ENCODE results near the gene SNX22. TPM values are rescaled to one million over a fixed set of nuclear protein-coding genes. Genes with fewer than 3 reads are reported as not detected.

SNX22 gene
- total RNA-seq, 1 donor from 2014 or later = 4.1 TPM

- DNase-seq (ENCODE audit: low spot score) = no peak
Measured at GRCh38 chr15:64134345-64134829, 17.1 kb upstream of the SNX22 start.

- no peak for DNase-seq (ENCODE audit: low spot score)
Measured at GRCh38 chr15:64136347-64136746, 15.2 kb upstream of the SNX22 start.

DNA sequence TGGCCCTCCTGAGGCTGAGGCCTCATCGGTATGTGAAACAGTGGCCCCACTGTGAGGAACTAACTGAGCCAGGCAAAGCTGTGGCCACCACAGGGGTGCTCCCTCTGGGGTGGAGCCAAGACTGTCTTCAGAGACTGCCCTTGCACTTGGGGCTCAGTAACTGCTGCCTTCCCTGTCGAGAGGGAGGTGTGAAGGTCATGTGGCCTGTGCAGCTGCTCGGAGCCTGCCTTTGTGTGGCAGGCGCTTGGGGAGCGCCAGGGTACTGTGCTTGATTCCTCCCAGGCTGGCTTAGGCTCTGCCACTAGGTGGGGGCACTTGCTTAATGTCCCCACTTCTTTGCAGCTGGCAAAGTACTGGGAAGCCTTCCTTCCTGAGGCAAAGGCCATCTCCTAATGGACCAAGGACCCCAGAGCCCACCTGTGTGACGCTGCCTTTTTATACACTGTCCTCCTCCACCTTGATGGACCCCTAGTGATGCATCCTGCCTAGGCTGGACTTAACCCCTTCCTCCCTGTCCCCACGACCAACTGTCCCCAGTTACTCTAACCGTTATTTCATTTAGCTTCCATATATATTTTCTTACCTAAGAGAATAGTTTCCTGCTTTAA lies 14.2 kb upstream of the SNX22 start:
- DNase-seq (ENCODE audit: low spot score) = no peak

DNA sequence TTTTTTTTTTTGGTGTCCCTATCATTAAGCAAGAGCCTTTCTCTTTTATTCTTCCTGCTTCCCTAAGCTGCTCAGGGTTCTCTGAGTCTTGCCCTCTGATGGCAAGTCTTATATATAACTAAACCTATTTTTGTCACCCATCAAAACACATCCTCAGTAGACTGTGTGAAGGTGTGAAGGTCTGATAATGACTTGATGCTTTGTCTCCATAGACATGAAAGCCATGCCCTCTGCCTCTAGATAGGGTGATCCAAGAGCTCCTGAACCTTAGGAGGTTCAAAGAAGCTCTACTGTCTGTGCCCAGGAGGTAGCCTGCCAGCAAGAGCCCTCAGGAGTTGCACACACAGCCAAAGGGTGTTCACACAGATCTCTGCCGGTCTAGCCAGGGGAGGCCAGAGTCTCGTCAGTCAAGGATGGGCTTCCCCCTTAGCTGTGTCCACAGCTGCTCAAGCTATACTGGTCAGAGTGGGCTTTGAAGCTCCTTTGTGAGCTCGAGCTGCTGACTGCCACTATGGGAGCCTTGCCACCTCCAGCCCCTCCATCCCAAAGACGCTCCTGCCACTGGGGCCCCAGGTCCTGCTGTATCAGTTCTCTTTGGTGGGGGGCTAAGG lies 13.1 kb upstream of the SNX22 start:
- DNase-seq (ENCODE audit: low spot score) = no peak

DNA sequence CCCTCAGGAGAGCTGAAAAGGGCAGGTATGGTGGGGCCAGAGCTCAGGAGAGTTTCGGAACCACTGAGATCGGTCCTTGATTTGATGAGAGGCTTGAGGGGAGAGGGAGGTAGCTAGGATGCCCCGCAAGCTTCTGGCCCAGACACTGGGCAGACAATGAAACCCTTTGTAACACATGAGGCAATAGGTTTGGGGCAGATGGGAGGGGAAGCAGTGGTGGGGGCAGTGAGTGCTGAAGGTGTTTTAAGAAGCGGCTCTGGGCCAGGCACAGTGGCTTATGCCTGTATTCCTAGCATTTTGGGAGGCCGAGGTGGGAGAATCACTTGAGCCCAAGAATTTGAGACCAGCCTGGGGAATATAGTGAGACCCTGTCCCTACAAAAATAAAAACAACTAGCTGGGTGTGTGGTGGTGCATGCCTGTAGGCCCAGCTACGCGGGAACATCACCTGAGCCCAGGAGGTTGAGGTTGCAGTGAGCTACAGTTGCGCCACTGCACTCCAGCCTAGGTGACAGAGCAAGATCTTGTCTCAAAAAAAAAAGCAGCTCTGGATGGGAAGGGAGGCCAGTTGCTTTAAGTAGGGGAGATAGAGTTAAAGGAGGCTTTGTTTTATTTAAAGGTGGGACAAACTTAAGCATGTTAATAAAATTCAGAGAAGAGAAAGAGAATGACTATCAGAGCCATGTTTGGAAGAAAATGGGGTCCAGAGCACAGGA lies 9.6 kb upstream of the SNX22 start:
- no peak for DNase-seq (ENCODE audit: low spot score)

DNA sequence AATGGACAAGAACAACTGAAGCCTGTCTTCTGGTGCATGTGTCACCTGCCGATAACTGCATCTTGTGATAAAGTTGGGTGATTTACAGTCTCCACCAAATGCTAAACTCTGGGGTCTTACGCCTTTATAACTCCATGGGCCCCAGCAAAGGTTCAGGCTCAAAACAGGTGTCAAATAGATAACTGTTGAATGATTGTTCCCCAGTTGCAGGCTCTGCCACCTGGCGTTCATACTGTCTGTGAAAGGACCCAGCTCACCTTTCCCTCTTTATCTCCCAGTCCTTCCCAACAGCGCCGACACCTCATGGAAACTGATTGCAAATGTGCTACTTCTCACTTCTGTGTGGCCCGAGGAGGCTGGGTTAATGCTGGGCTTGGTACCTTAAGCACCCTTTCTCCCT lies 8.3 kb upstream of the SNX22 start:
- no peak for DNase-seq (ENCODE audit: low spot score)

DNA sequence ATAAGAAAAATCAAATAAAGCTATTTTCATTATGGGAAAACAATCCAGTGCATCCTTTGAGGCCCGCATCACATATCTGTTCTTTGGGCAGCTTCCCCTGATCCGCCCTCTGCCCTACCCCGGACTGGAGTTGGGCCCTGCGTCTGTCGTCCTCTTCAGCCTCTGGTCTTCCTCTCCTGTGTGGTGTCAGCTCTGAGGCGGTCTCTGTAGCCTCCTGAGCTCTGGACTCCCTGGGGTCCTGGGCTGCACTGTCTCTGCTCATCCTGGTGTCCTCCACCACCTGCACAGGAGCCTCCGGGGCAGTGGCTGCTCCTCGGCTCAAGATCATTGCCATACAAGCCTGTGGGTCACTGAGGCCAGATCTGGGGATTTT lies 7.4 kb upstream of the SNX22 start:
- no peak for DNase-seq (ENCODE audit: low spot score)

- DNase-seq (ENCODE audit: low spot score) = no peak
Measured at GRCh38 chr15:64144565-64145281, 6.8 kb upstream of the SNX22 start.

DNA sequence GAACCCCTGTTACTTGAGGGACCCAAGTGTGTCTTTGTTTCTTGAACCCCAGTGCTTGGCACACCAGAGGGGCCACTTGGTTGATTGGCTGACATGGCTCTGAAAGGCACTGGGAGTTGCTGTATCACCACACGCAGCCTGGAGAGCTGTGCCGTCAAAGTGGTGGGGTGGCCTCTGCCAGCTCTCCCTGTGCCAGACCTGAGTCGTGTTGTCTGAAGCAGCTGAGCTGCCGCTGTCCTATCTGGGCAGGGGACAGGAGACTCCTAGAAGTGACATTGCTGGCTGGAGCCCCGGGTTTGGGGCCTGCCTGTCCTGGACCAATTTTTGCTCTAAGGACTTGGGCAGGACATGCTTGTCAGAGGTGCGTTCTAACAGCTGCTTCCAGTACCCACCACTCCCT lies 5.5 kb upstream of the SNX22 start:
- no peak for DNase-seq (ENCODE audit: low spot score)

DNA sequence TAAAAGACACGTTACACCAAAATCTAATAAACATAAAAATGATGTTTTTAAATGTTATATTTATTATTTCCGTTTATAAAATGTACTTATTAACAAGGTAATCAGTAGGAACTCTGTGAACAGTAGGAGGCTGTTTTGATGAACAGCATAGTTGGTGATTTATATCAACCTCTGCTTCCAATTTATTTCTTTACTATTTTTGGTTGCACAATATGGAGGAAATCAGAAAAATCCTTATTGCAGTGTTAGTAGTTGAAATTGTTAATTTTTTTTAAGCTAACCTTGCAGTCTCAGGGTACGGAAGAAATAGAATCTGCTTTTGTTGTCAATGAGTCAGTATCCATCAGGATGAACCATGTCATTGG lies 5.0 kb upstream of the SNX22 start:
- DNase-seq (ENCODE audit: low spot score) = no peak

- DNase-seq (ENCODE audit: low spot score) = no peak
Measured at GRCh38 chr15:64146885-64147681, 4.4 kb upstream of the SNX22 start.

DNA sequence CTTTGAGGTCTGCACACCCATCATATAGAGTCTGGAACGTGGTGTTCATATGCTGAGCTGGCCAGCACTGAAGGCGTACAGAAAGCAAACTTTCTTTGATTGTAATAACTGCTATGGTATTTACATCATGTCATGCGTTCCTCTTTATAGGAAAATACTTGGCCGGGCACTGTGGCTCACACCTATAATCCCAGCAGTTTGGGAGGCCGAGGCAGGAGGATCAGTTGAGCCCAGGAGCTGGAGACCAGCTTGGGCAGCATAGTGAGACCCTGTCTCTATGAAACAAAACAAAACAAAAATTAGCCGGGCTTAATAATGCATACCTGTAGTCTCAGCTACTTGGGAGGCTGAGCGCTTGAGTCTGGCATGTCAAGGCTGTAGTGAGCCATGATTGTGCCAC lies 3.4 kb upstream of the SNX22 start:
- no peak for DNase-seq (ENCODE audit: low spot score)

GRCh38 chr15:64148581-64148980 lies 3.0 kb upstream of the SNX22 start:
- DNase-seq (ENCODE audit: low spot score) = no peak

GRCh38 chr15:64149424-64149823 lies 2.1 kb upstream of the SNX22 start:
- DNase-seq (ENCODE audit: low spot score) = no peak

DNA sequence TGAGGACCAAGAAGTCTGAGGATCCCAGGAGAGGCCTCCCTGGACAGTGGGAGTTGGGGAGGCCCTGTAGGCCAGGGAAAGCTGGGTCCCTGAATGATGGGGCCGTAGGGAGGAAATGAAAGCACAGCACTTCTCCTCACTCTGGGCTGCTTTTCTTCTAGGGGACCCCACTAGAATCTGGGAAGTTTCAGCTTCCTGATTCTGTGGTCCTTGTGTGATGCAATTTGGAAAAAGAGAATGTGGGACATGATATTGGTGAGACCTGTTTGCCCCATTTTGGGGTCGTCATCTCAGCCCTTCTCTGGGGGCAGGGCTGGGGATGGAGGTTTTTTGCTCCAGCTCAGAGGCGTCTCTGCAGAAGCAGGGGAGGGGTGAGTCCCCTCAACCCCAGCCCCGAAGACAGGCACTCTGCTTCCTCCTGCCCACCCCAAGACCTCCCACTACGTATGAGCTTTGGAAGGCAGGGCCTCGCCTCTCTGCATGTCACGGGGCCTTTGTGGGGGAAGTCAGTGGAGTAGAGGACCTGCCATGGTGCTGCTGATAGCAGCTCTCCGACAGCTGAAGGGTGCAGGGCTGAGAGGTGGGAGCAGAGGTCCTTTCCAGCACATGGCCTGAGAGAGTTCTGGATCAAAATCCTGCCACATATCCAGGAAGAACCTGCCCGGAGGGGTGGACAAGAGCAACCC lies 1.5 kb upstream of the SNX22 start:
- no peak for DNase-seq (ENCODE audit: low spot score)

DNA sequence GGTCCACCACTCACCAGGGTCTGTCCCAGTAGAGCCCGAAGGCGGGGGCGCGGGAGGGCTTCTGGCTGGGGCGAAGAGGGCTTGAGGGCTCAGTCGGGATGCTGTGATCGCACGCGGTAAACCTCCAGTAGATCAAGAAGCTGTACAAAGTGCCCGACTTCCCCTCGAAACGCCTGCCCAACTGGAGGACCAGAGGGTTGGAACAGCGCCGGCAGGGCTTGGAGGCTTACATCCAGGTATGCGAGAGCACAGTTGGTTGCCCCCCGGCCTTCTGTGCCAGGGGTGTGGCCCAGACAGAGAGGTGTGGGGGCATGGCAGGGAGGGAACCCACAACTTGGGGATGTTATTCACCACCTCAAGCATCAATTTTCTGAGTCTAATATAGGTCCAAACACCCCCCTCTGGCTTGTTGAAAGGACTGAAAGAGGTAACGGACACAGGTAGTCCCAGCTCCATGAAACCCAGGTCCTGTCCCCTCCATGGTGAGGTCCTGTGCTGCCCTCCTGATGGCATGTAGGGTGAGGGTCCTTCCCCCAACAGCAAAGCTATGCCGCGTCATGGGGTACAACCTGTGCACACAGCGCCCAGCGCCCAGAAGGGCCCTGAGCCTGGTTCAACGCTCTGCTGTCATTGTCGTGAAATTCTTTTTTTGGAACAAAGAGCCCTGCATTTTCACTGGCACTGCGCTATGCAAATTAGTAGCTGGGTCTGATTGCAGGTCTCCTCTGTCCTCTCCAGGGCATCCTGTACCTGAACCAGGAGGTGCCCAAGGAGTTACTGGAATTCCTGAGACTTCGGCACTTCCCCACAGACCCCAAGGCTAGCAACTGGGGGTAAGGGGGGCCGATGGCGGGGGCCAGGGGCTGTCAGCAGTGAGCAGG lies 1.2 kb downstream of the SNX22 start:
- DNase-seq (ENCODE audit: low spot score) = no peak

DNA sequence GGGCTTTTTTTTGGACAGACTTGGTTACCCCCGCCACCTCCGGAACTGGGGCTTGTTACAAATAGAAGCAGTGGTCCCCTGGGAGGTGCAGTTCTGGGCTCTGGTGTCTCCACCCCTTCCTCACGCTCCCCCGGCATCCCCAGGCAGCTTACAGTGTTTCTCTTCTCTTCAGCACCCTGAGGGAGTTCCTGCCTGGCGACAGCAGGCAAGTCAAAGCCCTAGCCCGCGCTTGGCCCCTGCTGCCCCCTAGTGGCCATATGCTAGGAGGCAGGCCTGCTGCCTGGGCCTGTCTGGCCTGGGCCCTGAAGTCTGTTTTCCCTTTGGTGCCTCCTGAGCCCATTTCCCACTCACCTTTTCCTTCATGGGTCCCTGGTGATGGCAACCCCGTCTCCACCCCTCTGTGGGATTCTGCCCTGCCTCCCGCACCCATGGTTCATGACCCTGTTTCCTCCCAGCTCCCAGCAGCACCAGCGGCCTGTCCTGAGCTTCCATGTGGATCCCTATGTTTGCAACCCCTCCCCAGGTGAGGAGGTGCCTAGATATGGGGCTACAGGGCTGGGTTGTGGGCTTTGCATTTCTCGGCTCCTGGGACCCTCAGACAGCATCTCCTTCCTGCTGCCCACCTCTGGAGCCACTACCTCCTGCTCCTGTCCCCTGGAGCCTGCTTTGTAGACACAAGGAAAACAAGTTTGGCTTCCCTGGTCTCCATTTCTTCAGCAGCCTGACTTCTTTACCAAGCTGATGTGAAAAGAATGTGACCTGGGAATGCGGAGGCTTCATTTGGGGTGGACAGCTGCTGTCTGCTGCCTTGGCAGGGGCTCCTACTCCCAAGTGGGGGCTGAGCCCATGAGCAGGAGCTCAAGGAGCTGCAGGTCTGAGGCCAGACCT lies 2.2 kb downstream of the SNX22 start:
- peak; percentile 88 for DNase-seq (ENCODE audit: low spot score)

DNA sequence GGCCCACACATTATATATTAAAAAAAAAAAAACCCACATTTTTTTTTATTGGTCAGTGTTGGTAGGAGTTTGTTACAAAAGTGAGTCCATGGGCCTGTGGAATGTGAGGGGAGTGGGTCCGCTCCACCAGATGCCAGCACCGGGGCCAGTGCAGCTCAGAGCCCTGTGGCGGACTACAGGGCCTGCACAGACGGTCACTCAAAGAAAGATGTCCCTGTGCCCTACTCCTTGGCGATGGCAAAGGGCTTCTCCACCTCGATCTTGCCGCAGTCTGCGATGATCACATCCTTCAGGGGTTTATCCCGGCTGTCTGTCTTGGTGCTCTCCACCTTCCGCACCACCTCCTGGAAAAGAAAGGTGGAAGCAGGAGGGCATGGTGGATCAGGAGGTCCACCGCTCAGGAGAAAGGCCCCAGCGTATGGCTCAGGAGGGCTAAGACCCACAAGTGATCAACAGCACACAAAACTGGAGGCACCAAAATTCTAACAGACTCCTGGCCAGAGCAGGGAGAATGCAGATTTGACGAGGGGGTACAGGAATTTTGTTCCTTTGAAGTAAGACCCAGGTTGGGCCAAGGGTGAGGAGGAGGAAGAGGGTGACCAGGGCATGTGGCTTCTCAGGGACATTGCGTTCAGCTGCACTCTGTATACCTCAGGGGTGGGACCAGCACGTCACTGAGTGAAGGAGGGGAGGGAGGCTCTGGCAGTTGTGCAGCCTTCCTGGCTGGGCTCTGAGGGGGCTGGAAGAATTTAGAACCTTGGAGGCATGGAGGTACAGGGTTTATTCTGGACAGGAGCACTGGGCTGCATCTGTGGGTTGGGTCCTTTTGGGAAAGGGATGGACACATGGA lies 4.5 kb downstream of the SNX22 start:
- DNase-seq (ENCODE audit: low spot score) = no peak
